ENCODE results near the gene RRP1B.

The RRP1B gene

GRCh38 chr21:43734131-43734927 lies 75.0 kb downstream of the RRP1B start:
- DNase-seq (ENCODE audit: low read depth, low spot score): no peak
- no peak overlapping the region for H3K4me3 ChIP-seq (ENCODE audit: low read length)

- H3K4me3 ChIP-seq (ENCODE audit: low read length): no peak overlapping the region
- DNase-seq (ENCODE audit: low read depth, low spot score): no peak
Measured at GRCh38 chr21:43734928-43735229, 75.5 kb downstream of the RRP1B start.

DNA sequence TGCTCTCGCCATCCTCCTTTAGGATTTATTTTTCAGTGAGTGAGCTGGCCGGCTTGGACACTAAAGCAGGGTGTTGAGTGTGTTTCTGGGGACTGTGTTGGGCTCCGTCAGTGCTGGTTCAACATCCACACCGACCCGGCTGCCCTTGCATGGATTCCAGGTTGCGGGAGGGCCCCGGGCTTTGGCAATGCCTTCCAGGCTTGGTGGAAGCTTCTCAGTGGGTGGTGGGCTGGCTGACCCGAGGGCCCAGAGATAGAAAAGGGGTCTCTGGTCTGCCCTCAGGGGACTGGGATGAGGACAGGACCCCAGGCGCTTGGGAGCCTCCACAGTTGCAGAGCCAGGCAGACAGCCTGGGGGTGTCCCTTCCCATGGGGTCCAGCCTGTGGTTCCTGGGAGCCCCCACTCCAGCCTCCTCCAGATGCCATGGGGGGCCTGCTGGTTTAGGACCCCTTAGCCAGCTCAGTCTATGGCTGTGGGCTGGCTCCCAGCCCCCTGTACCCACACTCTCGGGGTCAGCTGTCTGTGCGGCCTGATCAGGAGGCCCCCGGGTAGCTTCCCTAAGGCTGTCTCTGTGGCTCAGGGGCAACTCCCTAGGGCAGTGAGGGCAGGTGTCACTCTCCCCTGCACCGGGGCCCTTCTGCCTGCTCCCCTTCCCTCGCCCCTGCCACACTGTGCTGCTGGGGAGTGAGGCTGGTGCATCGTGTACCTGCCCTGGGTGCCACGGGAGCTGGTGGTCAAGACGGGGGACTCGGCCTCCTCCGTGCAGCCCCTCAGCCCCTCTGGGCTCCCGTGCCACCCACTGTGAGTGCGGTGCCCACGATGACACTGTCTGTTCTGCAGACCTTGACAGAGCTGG lies 76.1 kb downstream of the RRP1B start:
- no peak for DNase-seq (ENCODE audit: low read depth, low spot score)
- no peak overlapping the region for H3K4me3 ChIP-seq (ENCODE audit: low read length)

GRCh38 chr21:43736224-43736883 lies 77.0 kb downstream of the RRP1B start:
- DNase-seq (ENCODE audit: low read depth, low spot score): no peak

GRCh38 chr21:43737158-43737950 lies 78.0 kb downstream of the RRP1B start:
- DNase-seq (ENCODE audit: low read depth, low spot score): no peak
- no peak overlapping the region for H3K4me3 ChIP-seq (ENCODE audit: low read length)

More at GRCh38 chr21:43736224-43736883, 77.0 kb downstream of the RRP1B start:
- H3K4me3 ChIP-seq (ENCODE audit: low read length): no peak overlapping the region

GRCh38 chr21:43739621-43740435 lies 80.5 kb downstream of the RRP1B start:
- DNase-seq (ENCODE audit: low read depth, low spot score): no peak
- no peak overlapping the region for H3K4me3 ChIP-seq (ENCODE audit: low read length)

DNA sequence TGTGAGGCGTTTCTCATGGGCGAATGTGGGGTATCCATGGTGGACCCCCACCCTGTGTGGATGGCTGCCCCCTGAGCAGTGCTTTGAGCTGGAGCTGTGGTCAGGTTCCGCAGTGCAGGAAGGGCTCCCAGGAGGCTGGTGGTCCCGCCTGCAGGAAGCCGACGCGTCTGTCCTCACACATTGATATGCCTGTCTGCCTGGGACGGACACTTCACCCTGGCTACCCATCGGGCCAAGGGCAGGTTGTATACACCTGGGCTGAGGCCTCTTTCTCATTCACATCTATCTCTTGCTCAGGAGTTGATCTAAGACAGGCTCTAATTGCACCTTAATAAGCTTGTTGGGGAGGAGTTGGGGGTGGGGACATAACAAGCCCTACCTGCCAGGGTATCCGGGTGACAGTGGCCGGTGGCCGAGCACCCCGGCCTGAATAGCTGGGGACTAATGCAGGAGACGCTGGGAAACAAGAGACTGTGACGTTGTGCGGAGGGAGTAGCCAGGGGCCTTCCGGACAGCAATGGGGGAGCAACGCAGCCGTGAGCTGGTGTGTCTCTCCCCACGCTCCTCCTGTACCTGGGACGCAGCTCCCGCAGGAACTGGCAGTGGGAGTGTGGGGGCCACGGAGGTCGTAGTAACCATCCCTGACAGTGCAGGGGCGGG lies 81.3 kb downstream of the RRP1B start:
- no peak for DNase-seq (ENCODE audit: low read depth, low spot score)
- no peak overlapping the region for H3K4me3 ChIP-seq (ENCODE audit: low read length)

DNA sequence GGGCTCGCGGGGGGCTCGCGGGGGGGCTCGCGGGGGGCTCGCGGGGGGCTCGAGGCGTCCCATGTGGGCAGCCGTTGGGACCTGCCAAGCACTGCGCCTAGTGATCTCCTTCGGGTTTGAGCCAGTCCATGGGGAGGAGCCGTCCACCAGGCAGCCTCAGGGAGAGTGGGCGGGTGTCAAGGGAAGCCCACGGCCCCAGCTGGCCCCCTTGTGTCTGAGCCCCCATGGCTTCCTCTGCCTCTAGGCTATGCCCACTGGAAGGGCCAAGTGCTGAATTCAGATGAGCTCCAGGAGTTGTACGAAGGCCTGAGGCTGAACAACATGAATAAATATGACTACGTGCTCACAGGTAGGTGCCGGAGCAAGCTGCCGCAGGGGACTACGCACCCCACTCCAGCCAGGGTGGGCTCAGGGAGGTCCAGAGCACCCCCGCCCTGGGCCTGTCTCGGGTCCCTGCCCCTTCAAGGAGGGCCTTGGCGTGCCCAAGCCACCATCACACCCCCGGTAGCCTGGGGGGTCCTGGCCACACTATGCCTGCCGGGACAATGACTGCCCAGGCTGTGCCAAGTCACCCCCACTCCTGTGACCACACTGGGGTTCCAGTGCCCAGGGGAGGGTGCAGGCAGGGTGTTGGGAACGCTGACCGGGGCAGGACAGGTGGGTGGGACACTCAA lies 82.2 kb downstream of the RRP1B start:
- no peak overlapping the region for H3K4me3 ChIP-seq (ENCODE audit: low read length)
- DNase-seq (ENCODE audit: low read depth, low spot score): no peak

GRCh38 chr21:43743947-43744346 lies 84.6 kb downstream of the RRP1B start:
- H3K4me3 ChIP-seq (ENCODE audit: low read length): no peak overlapping the region
- DNase-seq (ENCODE audit: low read depth, low spot score): no peak

- no peak for DNase-seq (ENCODE audit: low read depth, low spot score)
Measured at GRCh38 chr21:43744725-43745124, 85.4 kb downstream of the RRP1B start.

More at GRCh38 chr21:43744725-43745124, 85.4 kb downstream of the RRP1B start:
- no peak overlapping the region for H3K4me3 ChIP-seq (ENCODE audit: low read length)
